Subcutaneous adipose tissue (tissue), 4 donors: ENCODE results near the gene TMEM151B. TPM values are rescaled to one million over a fixed set of nuclear protein-coding genes. Genes with fewer than 3 reads are reported as not detected.

Experiments
- CTCF ChIP-seq: fragments of 450-650 bp; IDR thresholded peaks from one replicate; pipeline ENCODE4 v1.5.1; 2016; ENCODE audit warnings: low read depth, mild to moderate bottlenecking, control low read depth, antibody characterized with exemption, moderate library complexity
- total RNA-seq, 4 donors: library from RNA; depleted of rRNA; stranded (reverse); fragments of >200 nt; gene quantifications; one replicate each; pipeline ENCODE4 v1.1.0, GENCODE V29; 2016

Gene TMEM151B
- total RNA-seq, 4 donors from 2014 or later, result not detected

DNA sequence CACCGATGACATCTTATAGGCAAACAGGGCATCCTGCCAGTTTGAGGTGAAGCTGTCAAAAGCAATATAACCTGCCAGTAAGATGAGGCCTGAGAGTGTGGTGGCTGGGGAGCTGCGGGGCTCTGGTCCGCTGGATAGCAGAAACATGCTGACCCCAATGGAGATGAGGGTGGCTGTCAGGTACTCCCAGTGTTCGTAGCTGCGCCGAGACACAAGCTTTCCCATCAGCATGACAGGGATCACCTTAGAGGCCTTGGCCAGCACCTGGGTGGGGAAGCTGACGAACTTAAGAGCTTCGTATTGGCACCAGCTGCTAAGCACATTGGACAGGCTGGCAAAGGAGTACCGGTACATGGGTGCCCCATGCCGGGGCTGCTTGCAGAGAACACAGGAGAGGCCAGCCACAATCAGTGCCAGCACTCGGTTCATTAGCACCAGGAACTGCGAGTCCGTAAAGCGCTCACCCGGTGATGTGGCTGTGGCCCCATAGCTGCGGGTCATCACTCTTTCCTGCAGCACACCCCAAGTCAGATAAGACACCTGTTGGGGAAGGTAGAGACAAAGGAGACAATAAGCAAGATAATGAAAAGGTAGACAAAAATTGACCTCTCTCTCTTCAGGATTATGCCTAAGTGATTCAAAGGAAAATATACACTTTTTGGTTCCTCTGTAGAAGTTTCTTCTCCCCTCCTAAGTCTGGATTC lies 15.0 kb upstream of the TMEM151B start:
- TF ChIP-seq CTCF, result no peak

DNA sequence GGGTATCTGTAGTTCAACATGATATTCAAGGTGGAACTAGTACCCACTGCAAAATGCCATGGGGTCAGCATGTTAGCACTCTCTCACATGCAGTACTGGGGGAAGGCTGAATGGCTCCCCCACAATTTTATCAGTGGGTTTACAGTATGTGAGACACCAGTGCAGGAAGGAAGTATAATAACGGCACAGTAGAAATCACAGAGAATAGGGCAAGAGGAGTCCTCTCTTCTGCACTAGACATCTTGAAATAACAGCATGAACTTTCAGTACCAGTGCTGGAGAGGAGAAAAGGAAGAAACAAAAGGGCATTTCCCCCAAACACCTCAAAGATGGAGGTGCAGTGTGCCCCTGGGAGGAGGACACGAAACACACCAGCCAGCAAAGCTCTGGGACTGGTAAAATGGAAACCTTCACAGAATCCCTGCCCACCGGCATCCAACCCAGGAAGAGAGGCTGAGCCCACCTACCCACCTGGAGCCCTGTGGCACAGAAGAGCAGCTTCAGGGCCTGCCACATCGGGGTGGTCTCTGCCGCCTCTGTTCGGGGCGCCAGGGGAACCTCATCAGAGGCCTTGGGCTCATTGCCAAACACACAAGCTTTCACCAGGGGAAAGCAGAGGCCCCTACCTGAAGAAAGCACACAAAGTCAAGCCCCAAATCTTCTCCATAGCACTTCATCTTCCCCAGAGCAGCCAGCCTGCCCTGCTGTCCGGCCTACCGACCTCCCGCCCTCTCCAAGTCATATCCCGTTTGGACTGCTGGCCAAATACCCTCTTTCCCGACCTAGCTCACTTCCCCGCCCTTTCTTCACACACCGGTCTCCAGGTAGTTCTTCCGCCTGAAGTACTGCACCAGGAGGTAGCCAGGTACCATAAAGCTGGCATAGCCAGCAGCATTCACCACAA lies 14.1 kb upstream of the TMEM151B start:
- TF ChIP-seq CTCF, result no peak

DNA sequence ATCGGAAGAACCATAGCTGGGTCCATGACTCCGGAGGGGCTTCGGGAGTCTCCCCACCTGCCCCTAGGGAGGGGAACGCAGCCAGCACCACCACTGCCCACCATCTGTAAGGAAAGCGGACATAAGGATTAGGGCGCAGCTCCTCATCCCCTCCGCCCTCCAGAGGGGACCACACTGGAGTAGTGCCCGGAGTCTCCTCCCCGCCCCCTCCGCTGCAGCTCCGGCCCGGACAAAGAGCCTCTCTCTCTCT lies 13.6 kb upstream of the TMEM151B start:
- no peak for TF ChIP-seq CTCF

GRCh38 chr6:44257025-44257752 lies 13.1 kb upstream of the TMEM151B start, which contains the start of gene SLC35B2:
SLC35B2 (minus strand) TSS chr6:44257528; CDS start chr6:44257410, 118 bp downstream.
- no peak for TF ChIP-seq CTCF

- no peak for TF ChIP-seq CTCF
Measured at GRCh38 chr6:44257753-44258324, 12.4 kb upstream of the TMEM151B start.

- no peak for TF ChIP-seq CTCF
Measured at GRCh38 chr6:44258325-44258863, 11.9 kb upstream of the TMEM151B start.
